ENCODE measurements around the gene PCBP2. TPM values are rescaled to one million over a fixed set of nuclear protein-coding genes. Genes with fewer than 3 reads are reported as not detected.

PCBP2 gene
- total and polyA plus RNA-seq, 10 of the 15 experiments (the other 5 are each of a cell fraction or from before 2014, with no cell fraction given) = 109 to 803 (median 327) TPM

DNA sequence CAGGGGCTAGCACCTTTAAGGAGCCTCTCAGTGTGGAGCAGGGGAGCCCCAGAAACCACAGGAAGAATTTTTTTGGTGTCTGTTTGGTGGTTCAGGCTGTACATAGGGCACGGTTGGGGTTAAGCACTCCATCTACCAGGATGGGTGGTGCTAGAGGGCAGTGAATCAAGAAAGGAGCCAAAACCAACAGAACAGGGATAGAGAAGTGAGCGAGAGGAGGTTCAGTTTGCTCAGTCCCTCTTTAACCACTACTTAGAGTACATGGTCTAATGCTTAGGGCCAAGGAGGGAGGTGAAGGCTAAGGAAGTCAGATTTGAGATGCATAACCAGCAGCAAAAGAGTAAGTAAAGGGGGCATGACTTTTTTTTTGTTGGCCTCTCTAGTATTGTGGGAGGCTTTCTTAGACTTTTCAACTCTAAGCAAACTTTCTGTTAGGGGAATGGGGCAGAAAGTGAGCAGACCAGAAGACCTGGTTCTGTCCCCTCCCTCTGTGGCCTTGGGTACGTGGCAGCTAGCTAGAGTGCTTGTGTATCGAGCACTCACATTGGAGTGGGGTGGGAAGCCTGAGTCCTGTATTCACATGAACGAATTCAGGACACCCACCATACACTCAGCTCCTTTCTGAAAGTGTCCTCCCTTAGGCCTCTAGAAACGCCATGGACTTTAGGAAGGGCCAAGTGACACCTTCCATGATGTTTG lies 62.0 kb downstream of the PCBP2 start:
- Histone ChIP-seq H3K4me1 (ENCODE audit: control insufficient read depth, insufficient read depth, low read length) (no peaks in the 10 kb centered on the region), H2AFZ (ENCODE audit: control insufficient read depth, low read depth, low read length) (no peak overlapping the region), H3K9me3 (replicated peaks; ENCODE audit: control insufficient read depth, insufficient read depth, low read length) (no peaks in the 10 kb centered on the region), H3K4me2 (ENCODE audit: control insufficient read depth, insufficient read depth) (no peak overlapping the region), H3K79me2 (ENCODE audit: control insufficient read depth, insufficient read depth, low read length) (no peaks in the 10 kb centered on the region), H3K4me3 (no peak overlapping the region), H3K27me3 (replicated peaks in 1 of 2; ENCODE audit: control insufficient read depth in 2 of 2, insufficient read depth in 2 of 2, low read length in 1 of 2) (no peaks in the 10 kb centered on the region), H3K36me3 (ENCODE audit: control insufficient read depth in 2 of 2, insufficient read depth in 2 of 2, low read length in 1 of 2) (peaks cover 11 to 21% of the 10 kb centered on the region in 2 experiments; a peak in 3 of 4 replicates), H4K20me1 (ENCODE audit: control insufficient read depth, insufficient read depth) (no peaks in the 10 kb centered on the region), H3K9ac (ENCODE audit: control insufficient read depth, insufficient read depth, low read length) (no peak overlapping the region), H3K27ac (ENCODE audit: control insufficient read depth, insufficient read depth) (no peak overlapping the region)
- ChIA-PET RAD21 (ENCODE audit: unreplicated experiment) (no interaction called here), SMC1A (ENCODE audit: uncharacterized antibody, unreplicated experiment) (interaction anchor here (1.4 kb wide), 1 partner anchor 37 kb away, joined by 3 read pairs; no protein-coding TSS in a partner anchor), POLR2A (no interaction called here), CTCF (interaction anchor here (1.1 to 1.3 kb wide), 4 partner anchors 30 to 489 kb away, joined by 3 to 9 read pairs (median 6); no protein-coding TSS in a partner anchor)
- no peak for TF ChIP-seq CBX5 (IDR thresholded peaks at IDR 0.05; ENCODE audit: low read depth)
- TF ChIP-seq, protein P1, sequence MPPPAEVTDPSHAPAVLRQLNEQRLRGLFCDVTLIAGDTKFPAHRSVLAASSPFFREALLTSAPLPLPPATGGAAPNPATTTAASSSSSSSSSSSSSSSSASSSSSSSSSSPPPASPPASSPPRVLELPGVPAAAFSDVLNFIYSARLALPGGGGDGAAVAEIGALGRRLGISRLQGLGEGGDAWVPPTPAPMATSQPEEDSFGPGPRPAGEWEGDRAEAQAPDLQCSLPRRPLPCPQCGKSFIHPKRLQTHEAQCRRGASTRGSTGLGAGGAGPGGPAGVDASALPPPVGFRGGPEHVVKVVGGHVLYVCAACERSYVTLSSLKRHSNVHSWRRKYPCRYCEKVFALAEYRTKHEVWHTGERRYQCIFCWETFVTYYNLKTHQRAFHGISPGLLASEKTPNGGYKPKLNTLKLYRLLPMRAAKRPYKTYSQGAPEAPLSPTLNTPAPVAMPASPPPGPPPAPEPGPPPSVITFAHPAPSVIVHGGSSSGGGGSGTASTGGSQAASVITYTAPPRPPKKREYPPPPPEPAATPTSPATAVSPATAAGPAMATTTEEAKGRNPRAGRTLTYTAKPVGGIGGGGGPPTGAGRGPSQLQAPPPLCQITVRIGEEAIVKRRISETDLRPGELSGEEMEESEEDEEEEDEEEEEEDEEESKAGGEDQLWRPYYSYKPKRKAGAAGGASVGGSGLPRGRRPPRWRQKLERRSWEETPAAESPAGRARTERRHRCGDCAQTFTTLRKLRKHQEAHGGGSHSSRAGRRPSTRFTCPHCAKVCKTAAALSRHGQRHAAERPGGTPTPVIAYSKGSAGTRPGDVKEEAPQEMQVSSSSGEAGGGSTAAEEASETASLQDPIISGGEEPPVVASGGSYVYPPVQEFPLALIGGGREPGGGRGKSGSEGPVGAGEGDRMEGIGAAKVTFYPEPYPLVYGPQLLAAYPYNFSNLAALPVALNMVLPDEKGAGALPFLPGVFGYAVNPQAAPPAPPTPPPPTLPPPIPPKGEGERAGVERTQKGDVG (CRISPR knock-in tag; IDR thresholded peaks at IDR 0.05) = no peak
- no peak for DNase-seq (ENCODE audit: low read depth, low spot score)
- WGBS (ENCODE audit: insufficient coverage, insufficient replicate concordance, low lambda C conversion rate, missing lambda C conversion rate) = 87% methylated on average over 6 of the region's 6 CpGs
- no TSS peak for BruUV-seq (replicated peaks)
- FAIRE-seq = no peak
- intact Hi-C loops (cut with micrococcal nuclease; ENCODE audit: unreplicated experiment) (no loop called here), in situ Hi-C loops (cut with MboI) (no loop called here)
- ATAC-seq = no peak

Measured in GM12878 (cell line).